Choroid plexus epithelial cell (primary cell): Measurements from ENCODE around the gene RASAL3.
"Not testable (repeated sequence)": the region's sequence is repeated elsewhere in the genome, so short reads cannot be mapped to it uniquely, and the experiment has no call there.

Experiments used
- DNase-seq: peaks from one replicate; pipeline ENCODE4 v3.0.0-alpha.2; 2010; ENCODE audit warnings: low read depth
- H3K4me3 ChIP-seq: 2 replicates; pipeline ENCODE4 v1.5.1; 2011; ENCODE audit warnings: low read depth, mild to moderate bottlenecking, control low read depth, low read length, moderate library complexity
- CTCF ChIP-seq: conservative IDR thresholded peaks from 2 replicates; pipeline ENCODE4 v1.5.1; 2011; ENCODE audit warnings: low read depth, mild to moderate bottlenecking, control low read depth, inconsistent platforms, low read length, moderate library complexity

Gene RASAL3

GRCh38 chr19:15502264-15502663, 37.9 kb upstream of the RASAL3 start:
- no peak for DNase-seq
- TF ChIP-seq CTCF, result no peak
- no peak overlapping the region for H3K4me3 ChIP-seq

GRCh38 chr19:15501596-15501995, 37.3 kb upstream of the RASAL3 start:
- no peak for TF ChIP-seq CTCF
- DNase-seq, result no peak
- H3K4me3 ChIP-seq, result no peak overlapping the region

- H3K4me3 ChIP-seq, result no peak overlapping the region
- no peak for TF ChIP-seq CTCF
- no peak for DNase-seq
Measured at GRCh38 chr19:15498910-15499309, 34.6 kb upstream of the RASAL3 start.

GRCh38 chr19:15498156-15498858, 34.0 kb upstream of the RASAL3 start:
- no peak overlapping the region for H3K4me3 ChIP-seq
- TF ChIP-seq CTCF, result no peak
- no peak for DNase-seq

GRCh38 chr19:15495151-15495550, 30.8 kb upstream of the RASAL3 start:
- TF ChIP-seq CTCF, result no peak
- no peak overlapping the region for H3K4me3 ChIP-seq
- DNase-seq, result no peak

GRCh38 chr19:15488489-15489226, 24.3 kb upstream of the RASAL3 start:
- no peak for TF ChIP-seq CTCF
- no peak for DNase-seq
- H3K4me3 ChIP-seq, result no peak overlapping the region

GRCh38 chr19:15487038-15487437, 22.7 kb upstream of the RASAL3 start:
- no peak for TF ChIP-seq CTCF
- DNase-seq, result no peak
- H3K4me3 ChIP-seq, result no peak overlapping the region

GRCh38 chr19:15485768-15486167, 21.4 kb upstream of the RASAL3 start:
- H3K4me3 ChIP-seq, DNase-seq: not testable (repeated sequence)

GRCh38 chr19:15480996-15481395, 16.7 kb upstream of the RASAL3 start:
- not testable (repeated sequence) for DNase-seq, H3K4me3 ChIP-seq
